RKO (cell line): ENCODE results near the gene TYROBP.
"Not testable (repeated sequence)": the region's sequence is repeated elsewhere in the genome, so short reads cannot be mapped to it uniquely, and the experiment has no call there.

ENCODE experiments used
- DNase-seq: peaks from one replicate; pipeline ENCODE4 v3.0.0-alpha.2; 2016; ENCODE audit warnings: low spot score

Gene TYROBP

GRCh38 chr19:35899547-35900214, 8.4 kb downstream of the TYROBP start:
- DNase-seq: peak; percentile 85

- no peak for DNase-seq
These were observed 9.6 kb downstream of the TYROBP start for GRCh38 chr19:35898499-35898809.

GRCh38 chr19:35897706-35898451, 10.2 kb downstream of the TYROBP start:
- no peak for DNase-seq

- DNase-seq: no peak
These were observed 11.5 kb downstream of the TYROBP start for GRCh38 chr19:35896643-35897040.

GRCh38 chr19:35895911-35896642, 12.0 kb downstream of the TYROBP start:
- DNase-seq: no peak

GRCh38 chr19:35894342-35894741, 13.8 kb downstream of the TYROBP start:
- DNase-seq: no peak

GRCh38 chr19:35891819-35892218, 16.3 kb downstream of the TYROBP start:
- DNase-seq: not testable (repeated sequence)

GRCh38 chr19:35890113-35890650, 17.9 kb downstream of the TYROBP start:
- DNase-seq: no peak

- no peak for DNase-seq
These were observed 18.6 kb downstream of the TYROBP start for GRCh38 chr19:35889370-35890112.

GRCh38 chr19:35888398-35888797, 19.7 kb downstream of the TYROBP start:
- DNase-seq: no peak

- no peak for DNase-seq
These were observed 20.9 kb downstream of the TYROBP start for GRCh38 chr19:35887197-35887596.

- no peak for DNase-seq
These were observed 22.2 kb downstream of the TYROBP start for GRCh38 chr19:35885904-35886303.

- no peak for DNase-seq
These were observed 22.8 kb downstream of the TYROBP start for GRCh38 chr19:35885225-35885738.

GRCh38 chr19:35883882-35884281, 24.2 kb downstream of the TYROBP start:
- no peak for DNase-seq

GRCh38 chr19:35882114-35882832, 25.8 kb downstream of the TYROBP start:
- peak; percentile 72 for DNase-seq

- DNase-seq: peak; percentile 95
These were observed 28.3 kb downstream of the TYROBP start for GRCh38 chr19:35879770-35880317.

- no peak for DNase-seq
These were observed 29.0 kb downstream of the TYROBP start for GRCh38 chr19:35879068-35879467.

GRCh38 chr19:35874392-35874930, 33.6 kb downstream of the TYROBP start:
- no peak for DNase-seq

GRCh38 chr19:35872180-35872579, 35.9 kb downstream of the TYROBP start:
- DNase-seq: no peak

GRCh38 chr19:35871611-35872010, 36.5 kb downstream of the TYROBP start:
- DNase-seq: no peak

- DNase-seq: no peak
These were observed 37.3 kb downstream of the TYROBP start for GRCh38 chr19:35870798-35871197.
